NCI-H146 treated with DMSO at 0.1 percent for 48 hours (cell line): ENCODE data around the gene PRKCA.
A peak's percentile ranks its signal among the peaks of the same experiment; 100 is the strongest.

Experiments used
- DNase-seq: peaks from one replicate; lab custom pipeline; 2025; ENCODE audit not compliant: unreplicated experiment; lab: John Stamatoyannopoulos, UW

Gene PRKCA

DNA sequence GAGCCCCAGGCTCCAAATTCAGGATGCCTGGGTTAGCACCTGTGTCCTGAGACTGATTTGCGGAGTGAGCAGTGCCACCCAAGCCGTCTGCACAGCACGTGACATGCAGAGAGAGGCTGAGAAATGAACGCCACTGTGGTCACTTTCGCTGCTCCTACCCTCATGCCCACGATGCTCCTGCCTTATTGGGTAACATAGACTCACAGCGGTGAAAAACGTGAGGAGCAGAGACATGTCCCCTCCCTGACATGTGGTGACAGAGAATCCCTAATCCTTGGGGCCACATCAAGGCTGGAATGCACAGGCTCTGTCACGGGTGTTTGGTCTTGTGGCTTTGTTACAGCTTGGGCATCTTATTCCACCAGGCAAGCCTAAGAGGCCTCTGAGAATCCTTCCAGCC, 480.4 kb downstream of the PRKCA start:
- DNase-seq: no peak

DNA sequence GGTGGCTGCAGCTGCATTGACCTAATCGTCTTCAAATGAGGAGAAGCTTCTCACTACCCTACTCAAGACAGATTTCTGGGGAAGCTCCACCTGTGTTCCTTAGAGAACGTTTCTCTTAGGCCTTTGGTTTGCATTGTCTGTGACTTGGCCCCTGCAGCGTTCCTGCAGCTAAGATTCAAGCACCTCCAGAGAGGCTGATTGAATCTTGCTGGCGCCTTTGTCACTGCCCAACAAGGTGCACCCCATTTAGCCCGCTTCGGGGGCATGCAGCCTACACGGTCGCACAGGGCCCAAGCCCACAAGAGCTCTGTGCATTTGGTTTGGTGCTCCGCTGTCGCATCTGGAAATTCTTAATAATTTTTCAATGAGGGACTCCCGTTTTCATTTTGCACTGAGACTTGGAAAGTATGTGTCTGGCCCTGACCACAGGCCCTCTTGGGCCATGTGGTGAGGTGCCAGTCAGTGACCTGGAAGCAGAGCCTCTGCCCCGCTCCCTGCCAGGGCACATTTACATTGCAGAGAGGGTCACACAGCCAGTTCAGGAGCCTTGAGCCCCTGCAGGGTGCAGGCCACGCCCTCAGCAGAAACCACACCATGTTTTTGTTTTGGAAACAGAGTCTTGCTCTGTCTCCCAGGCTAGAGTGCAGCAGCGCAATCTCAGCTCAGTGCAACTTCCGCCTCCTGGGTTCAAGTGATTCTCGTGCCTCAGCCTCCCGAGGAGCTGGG, 481.4 kb downstream of the PRKCA start:
- no peak for DNase-seq

DNA sequence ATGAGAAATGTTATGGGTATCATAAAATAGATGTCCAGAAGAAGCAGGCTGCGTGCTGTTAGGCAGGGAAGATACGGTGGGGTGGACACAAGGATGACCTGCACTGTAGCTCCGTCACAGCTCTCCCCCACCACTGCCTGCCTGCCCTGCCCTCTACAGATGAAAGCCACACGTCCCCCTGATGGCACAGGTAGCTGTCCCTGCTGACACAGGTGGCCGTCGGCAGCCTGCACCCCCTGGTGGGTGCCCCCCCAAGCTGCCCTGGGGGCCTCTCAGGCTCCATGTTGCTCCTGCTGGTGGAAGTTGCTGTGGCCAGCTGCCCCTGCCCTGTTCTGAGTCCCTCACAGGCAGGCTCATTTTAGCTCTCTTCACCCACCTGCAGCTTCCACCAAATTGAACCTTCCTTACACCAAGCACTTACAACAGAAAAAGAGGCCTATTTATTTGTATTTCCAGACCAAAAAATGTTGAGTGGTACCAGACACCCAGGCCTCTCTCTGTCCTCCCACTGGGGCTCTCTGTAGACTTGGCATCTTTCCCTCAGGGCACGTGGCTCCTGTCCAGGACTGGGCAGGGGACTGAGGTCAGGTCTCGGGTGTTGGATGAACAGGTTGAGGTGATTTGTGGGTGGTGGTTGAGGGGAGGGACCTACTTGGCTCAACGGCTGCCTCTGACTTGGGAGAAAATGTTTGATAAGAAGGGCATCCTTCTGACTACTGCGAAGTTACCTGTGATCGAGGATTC, 482.4 kb downstream of the PRKCA start:
- DNase-seq: no peak

DNA sequence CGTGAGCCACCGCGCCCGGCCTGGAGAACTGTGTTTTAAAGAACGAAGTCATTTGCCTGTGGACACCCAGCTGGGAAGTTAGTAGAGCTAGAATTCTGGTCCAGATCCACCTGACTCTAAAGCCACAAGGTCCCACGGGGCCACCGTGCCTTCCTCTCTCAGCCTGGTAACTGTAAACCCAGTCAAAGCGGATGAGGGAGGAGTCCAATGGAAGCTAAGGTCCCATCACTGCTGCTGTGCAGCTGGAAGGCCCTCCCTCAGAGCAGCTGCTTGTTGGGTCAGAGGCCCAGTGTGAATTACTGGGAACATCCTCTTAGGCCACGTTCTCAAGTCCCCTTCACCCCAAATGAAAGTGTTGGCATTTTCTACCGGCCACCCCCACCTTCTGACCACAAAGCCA, 483.7 kb downstream of the PRKCA start:
- no peak for DNase-seq

DNA sequence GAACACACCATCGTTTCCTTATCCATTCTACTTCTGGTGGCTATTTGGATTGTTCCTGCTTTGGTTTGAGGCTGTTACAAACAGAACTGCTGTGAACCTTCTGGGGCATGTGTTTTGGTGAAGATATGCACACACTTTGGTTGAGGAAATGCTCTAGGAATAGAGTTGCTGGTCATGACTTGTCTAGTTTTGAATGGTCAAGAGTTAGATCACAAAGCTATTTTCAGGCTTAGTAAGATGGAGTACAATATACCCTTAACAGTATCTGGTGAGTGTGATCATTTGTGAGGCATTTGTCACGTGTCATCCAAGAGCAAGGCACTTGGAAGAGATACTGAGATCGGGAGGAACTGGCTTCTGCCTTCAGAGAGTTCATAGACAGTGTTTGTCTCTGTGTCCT, 485.5 kb downstream of the PRKCA start:
- DNase-seq: no peak

DNA sequence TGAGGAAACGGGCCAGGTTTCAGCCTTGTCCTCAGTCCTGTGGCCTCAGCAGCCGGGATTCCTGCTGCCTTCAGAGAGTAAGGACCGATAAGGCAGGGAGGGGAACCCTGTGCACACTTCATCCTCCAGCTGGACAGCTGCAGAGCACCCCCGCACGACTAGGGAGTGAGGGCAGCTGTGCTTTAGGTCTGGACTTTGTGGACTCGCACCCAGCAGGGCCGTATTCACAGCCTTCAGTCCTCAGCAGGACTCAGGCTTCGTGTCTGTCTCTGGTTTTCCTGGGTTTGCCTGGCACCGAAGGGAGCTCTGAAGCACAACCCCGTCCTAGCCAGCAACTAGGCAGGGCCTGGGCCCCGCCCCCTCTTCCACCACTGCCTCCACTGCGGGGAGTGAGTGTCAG, 486.7 kb downstream of the PRKCA start:
- no peak for DNase-seq

DNA sequence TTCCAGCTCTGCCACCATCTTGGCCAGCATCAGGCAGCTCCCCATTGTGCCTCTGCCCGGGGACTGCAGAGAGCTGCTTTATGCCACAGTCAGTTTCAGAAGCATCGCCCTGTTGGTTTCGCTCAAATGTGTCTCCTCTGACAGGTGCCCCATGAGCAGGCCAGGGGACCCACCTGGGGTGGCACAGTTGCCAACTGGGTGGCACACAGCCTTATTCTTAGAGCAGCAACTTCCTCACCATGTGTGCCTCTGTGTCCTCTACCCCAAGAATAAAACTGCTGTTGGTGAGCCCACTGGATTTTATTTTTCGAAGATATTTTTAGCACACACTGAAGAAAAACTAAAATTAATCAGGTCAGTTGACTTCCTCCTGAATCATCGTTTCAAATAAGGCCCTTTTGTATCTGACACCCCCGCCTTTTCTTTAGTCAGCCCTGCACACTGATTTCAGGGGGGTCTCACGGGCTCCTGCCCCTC, 487.6 kb downstream of the PRKCA start:
- no peak for DNase-seq

DNA sequence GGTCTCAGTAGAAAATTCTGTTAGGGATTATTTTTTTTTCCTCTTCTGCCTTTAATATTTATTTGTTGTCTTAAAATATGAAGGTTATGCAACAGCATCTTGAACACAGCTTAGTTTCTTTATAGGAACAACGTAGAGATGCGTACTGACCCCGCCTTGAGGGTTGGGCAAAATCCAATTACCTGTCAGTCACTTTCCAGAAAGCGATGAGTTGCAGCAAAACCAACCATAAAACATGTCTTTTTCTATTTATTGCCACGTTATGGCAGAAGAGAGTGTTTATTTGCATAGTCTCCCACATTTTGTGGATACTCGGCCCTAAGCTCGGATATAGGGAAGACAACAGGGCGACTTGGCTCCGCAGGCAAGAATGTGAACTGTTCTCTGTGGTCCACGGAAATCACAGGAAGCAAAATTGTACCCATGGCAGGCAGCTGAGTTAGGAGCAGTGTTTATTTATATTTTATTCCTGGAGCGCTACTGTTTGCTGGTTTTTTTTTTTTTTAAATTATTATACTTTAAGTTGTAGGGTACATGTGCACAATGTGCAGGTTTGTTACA, 488.2 kb downstream of the PRKCA start:
- DNase-seq: no peak

DNA sequence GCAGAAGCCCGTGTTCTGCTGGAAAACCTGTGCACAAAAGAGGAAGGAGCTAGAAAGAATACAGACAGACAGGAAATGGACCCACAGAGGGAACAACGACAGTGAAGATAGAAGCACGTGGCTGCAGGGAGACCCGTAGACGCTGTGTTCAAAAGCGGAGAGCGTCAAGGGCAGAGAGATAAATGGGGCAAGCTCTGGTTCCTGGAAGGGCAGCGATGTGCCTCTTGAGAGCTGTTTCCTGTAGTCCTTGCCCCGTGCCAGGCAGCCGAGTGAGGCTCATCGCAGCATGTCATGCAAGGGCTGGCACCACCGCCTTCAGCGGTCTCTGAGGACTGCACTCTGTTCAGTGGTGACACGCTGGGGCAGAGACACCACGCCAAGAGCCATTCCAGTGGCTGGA, 488.9 kb downstream of the PRKCA start:
- DNase-seq: no peak

DNA sequence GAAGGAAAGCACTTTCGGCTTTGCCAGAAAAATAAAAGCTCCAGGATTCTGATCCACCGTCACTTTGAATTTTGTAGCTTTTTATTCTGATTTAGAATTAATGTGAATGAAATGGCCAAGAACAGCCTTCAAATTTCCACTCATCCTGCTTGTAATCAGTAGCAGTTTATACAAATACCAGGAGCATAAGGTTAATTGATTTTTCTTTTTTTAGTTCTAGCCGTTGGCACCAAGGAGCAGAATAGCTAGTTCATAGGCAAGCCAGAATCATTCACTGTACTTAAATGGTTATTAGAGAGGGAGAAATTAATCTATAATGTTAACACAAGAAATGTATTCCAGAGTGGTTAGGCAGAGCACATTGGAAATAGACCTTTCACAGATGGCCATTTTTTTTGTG, 491.4 kb downstream of the PRKCA start:
- no peak for DNase-seq

DNA sequence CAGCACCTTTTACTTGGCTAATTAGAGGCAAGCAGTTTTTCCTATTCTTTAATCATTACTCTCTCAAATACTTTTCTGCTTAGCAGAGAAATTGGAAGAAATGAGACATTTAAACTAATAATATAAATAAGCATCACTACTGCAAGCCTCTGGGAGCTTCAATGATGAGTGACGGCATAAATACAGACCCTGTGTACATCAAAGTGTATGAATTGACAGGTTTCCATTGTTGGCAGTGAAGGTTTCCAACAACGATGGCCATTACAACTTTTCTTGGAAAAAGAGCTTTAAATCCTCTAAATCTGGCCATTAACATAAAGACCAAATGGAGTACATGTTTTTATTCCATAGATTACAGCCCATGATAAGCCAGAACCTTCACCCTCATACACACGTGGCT, 493.1 kb downstream of the PRKCA start:
- DNase-seq: no peak

DNA sequence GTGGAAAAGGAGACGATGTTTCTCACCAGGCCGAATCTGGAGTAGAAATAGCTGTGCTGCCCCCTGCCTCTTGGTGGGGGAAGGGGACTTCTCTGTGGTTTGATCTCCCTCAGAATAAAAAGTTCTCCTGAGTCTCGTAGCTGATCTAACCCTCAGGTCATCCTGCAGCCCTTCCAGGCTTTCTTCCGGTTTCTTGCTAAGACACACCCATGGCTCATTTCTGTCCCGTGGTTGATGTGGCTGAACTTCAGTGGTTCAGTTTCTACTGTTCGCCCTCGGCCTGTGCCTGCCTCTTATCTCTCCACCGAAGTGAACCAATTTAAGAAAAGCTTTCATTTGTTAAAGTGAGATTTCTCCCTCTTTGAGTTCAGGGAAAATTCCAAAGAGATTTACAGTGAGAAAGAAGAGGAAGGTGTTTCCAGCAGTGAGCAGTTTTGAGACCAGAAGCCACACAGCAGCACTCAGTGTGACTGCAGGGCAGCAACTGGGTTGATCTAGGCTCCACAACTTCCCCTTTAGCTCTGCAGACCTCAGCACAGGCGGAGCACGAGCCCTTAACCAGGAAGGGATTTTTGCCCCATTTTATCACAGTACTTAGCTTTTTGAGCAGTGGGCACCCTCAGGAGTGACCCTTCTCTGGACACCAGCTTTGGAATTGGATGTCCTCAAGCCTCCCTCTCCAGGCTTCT, 497.6 kb downstream of the PRKCA start:
- DNase-seq: no peak

DNA sequence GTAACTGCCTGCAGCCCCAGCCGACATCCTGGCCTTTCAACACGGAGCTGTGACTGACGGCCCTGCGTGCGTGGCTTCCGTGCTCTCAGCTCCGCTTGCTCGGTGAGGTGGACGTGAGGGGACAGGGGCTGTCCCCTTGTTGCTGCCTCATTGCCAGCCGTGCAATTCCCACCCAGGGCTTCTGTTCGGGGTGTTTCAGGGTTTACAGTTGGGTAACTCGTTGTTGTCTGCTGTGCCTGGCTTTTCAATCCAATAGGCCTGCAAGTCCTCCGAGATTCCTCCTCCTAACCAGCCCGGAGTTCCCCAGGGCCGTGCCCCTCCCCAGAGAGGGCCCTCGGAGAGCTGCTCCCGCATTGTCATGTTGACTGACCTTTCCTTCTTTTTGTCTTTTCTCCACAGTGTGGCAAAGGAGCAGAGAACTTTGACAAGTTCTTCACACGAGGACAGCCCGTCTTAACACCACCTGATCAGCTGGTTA, 501.1 kb downstream of the PRKCA start:
- no peak for DNase-seq

DNA sequence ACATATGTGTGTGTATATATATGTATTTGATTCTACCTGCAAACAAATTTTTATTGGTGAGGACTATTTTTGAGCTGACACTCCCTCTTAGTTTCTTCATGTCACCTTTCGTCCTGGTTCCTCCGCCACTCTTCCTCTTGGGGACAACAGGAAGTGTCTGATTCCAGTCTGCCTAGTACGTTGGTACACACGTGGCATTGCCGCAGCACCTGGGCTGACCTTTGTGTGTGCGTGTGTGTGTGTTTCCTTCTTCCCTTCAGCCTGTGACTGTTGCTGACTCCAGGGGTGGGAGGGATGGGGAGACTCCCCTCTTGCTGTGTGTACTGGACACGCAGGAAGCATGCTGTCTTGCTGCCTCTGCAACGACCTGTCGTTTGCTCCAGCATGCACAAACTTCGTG, 503.2 kb downstream of the PRKCA start:
- DNase-seq: no peak

DNA sequence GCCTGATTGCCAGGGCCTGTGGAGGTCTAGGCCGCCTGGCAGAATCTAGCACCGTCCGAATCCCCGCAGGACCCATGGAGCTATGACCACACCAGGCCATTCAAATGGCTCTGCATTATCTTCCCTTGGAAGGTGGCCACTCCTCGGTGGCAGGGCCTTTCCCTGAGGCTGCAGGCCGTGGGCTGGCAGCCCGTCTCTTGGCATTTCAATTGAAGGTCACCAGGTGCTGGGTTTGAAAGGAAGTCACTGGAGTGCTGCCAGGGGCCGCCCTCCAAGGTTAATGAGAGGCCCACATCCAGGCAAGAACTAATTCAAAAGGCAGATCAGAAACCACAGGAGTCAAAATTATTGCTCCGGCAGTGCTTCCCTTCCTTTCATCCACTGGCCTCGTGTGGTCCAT, 504.8 kb downstream of the PRKCA start:
- DNase-seq: peak; percentile 51

DNA sequence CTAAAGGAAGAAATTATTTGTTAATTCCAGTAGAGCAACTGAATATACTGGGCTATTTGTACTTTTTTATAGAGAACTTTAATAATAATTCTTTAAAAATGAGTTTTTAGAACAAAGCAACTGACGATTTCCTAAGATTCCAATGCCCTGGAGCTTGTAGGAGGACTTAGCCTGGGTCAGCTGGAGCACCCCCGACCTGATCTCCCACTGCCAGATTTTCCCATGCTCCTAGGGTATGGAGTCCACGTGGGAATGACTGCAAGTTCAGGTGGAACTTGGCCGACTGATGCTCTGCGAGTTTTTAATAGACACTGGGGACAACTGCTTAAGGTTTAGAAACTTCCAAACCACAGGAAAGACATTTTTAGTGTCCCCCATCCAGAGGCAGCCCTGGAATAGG, 507.0 kb downstream of the PRKCA start:
- DNase-seq: no peak

DNA sequence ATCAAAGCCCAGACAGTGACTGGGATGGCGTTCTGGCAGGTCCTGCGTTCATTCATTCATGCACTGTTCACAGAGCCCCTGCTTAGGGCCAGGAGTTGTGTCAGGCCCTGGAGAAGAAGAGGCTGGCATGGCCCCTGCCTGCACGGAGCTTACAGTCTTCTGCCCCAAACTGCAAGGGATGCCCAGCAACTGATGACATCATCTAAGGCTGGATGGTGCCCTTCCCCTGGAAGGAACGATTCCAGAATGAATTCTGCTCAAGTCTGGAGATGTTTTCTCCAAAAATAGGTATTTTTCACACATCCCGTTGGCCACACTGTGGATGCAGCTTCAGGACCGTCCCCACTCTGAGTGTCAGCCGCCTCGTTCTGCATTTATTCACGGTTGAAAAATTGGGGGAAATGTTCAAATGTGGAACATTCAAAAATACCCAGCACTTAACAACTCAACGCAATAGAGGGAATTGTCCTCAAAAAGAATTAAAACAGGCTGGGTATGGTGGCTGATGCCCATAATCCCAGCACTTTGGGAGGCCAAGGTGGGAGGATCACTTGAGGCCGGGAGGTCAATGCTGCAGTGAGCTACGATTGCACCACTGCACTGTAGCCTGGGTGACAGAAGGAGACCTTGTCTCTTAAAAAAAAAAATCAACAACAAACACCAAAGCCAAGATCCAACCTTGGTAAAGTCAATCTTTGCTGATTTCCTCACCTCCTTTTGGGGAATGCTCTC, 508.7 kb downstream of the PRKCA start:
- no peak for DNase-seq

DNA sequence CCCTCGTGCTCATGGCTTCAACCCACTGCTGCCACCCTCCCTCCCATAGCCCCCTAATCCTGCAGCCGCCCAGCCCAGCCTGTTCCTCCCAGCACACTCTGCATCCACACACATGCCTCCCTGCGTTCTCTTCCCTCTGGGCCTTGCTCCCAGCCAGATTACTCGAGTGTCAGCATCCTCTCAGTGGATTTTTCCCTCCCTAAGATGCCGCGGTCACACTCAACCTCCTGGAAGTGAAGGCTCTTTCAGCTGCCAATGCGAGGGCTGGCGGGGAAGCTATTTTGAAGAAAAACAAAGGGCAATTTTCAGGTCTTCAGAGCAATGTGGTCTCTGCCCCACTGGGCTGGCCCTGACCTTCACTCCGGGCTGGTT, 509.3 kb downstream of the PRKCA start:
- no peak for DNase-seq

DNA sequence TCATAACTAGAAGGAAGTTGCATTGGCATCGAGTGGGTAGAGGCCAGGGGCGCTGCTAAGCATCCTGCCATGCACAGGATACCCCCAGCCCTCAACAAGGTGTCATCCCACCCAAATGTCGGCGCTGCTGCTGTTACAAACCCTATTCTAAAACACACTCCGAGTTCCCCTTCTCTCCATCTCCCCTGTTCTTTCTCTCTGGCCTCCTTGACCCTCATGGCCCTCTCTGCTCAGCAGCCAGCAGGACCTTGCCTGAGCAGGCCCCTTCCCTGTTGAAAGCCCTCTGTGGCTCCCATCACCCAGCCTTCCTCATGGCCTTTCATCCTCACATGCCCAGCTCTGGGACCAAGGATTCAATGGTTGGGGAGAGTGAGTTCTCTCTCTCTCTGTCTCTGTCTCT, 510.2 kb downstream of the PRKCA start:
- DNase-seq: no peak

DNA sequence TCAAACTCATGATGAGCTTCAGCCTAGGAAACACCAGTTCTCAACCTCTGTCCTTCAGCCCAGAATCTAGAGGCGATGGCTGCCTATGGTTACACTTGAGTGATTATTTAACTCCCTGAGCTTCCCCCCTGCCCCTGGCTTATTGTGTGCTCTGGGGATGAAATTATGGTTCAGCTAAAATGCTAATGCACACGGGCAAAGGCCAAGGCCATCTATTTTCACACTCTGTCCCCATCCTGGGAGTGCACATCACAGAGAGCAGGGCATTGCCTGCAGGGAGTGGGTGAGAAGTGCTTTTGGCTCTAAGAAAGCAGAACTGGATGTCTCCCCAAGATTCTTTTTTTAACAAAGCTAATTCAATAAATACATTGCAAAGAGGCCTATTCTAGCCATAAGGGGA, 510.9 kb downstream of the PRKCA start:
- DNase-seq: no peak

DNA sequence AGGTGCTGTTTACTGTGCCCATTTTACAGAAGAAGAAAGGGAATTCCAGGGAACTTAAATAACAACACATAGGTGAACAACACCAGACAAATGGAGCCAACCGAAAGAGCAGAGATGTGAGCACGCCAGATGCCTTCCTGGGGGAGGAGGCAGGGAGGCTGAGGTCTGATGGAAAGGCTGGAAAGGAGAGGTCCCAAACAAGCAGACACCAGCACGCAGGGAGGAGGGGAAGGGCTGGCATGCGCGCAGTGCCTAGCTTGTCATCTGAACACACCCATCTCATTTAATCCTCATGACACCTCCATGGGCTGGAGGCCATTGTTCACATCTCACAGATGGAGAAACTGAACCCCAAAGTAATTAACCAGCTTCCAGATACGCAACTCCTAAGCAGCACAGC, 511.6 kb downstream of the PRKCA start:
- DNase-seq: no peak
